Measurements from ENCODE around the gene PLXNA2. TPM values are rescaled to one million over a fixed set of nuclear protein-coding genes. Genes with fewer than 3 reads are reported as not detected.

The PLXNA2 gene
- total RNA-seq, 6 experiments from 2014 or later: 20.9 to 29.9 (median 28.1) TPM

DNA sequence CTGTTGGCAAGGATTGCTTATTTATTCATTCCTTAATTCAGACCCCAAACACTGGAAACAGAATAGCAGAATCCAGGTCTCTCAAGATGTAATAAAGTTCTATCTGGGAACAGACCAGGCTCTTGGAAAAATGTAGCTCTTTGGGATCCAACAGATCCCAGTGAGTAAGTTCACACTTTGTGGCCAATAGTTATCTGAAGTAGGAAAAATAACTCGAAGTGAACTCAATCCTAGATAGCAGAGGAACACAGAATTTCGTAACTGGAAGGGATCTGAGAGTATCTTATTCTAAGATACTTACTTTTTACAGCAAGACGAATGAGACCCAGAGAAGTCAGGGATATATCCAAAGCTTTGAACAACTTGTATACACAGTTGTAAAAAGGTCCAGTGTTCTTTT is 182.6 kb downstream of the PLXNA2 start:
- H3K27me3 Mint-ChIP-seq (ENCODE audit: insufficient read depth): peaks cover 3% of the 10 kb centered on the region; the same call in 1 of the 2 replicates
- H3K36me3 Mint-ChIP-seq (ENCODE audit: low read depth): no peaks in the 10 kb centered on the region
- H3K27ac Mint-ChIP-seq: no peak overlapping the region
- no peaks in the 10 kb centered on the region for H3K9me3 Mint-ChIP-seq
- no peak overlapping the region for H3K4me3 Mint-ChIP-seq
- peaks cover 11% of the 10 kb centered on the region for H3K4me1 Mint-ChIP-seq (ENCODE audit: low read depth)
- DNase-seq: no peak
- TF ChIP-seq, protein P1, sequence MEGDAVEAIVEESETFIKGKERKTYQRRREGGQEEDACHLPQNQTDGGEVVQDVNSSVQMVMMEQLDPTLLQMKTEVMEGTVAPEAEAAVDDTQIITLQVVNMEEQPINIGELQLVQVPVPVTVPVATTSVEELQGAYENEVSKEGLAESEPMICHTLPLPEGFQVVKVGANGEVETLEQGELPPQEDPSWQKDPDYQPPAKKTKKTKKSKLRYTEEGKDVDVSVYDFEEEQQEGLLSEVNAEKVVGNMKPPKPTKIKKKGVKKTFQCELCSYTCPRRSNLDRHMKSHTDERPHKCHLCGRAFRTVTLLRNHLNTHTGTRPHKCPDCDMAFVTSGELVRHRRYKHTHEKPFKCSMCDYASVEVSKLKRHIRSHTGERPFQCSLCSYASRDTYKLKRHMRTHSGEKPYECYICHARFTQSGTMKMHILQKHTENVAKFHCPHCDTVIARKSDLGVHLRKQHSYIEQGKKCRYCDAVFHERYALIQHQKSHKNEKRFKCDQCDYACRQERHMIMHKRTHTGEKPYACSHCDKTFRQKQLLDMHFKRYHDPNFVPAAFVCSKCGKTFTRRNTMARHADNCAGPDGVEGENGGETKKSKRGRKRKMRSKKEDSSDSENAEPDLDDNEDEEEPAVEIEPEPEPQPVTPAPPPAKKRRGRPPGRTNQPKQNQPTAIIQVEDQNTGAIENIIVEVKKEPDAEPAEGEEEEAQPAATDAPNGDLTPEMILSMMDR (IDR thresholded peaks at IDR 0.05): no peak

DNA sequence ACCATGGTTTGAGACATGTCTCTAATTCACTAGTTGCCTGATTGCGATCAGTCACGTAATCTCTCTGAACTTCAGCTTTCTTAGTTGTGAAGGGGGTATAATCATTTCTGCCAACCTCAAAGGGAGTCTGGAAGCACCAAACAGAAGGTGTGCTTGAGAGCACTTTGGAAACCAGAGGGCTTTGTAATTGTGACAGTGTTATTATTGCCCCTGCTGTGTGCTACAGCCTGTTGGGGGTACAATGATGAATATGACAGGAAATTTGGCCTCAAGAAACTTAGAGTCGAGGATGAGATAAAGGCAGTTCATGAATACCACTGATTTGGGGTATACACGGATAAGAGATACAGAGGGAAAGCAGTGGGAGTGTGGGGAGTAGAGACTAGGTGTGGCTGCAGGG is 183.1 kb downstream of the PLXNA2 start:
- Mint-ChIP-seq H3K4me1 (ENCODE audit: low read depth) (peaks cover 6% of the 10 kb centered on the region), H3K27me3 (ENCODE audit: insufficient read depth) (peaks cover 3% of the 10 kb centered on the region; the same call in 1 of the 2 replicates), H3K9me3 (no peaks in the 10 kb centered on the region), H3K36me3 (ENCODE audit: low read depth) (0 out of 2 replicates have a peak, but pooled peaks cover under 1% of the 10 kb centered on the region), H3K27ac (no peak overlapping the region; the same call in 1 of the 2 replicates), H3K4me3 (no peak overlapping the region)
- TF ChIP-seq, protein P1 (IDR thresholded peaks at IDR 0.05): no peak
- DNase-seq: no peak

- 0 out of 2 replicates have a peak, but pooled peaks cover 6% of the 10 kb centered on the region for H3K36me3 Mint-ChIP-seq (ENCODE audit: low read depth)
- no peaks in the 10 kb centered on the region for H3K9me3 Mint-ChIP-seq
- H3K4me1 Mint-ChIP-seq (ENCODE audit: low read depth): no peaks in the 10 kb centered on the region
Measured at GRCh38 chr1:208060215-208060869, 183.8 kb downstream of the PLXNA2 start.

DNA sequence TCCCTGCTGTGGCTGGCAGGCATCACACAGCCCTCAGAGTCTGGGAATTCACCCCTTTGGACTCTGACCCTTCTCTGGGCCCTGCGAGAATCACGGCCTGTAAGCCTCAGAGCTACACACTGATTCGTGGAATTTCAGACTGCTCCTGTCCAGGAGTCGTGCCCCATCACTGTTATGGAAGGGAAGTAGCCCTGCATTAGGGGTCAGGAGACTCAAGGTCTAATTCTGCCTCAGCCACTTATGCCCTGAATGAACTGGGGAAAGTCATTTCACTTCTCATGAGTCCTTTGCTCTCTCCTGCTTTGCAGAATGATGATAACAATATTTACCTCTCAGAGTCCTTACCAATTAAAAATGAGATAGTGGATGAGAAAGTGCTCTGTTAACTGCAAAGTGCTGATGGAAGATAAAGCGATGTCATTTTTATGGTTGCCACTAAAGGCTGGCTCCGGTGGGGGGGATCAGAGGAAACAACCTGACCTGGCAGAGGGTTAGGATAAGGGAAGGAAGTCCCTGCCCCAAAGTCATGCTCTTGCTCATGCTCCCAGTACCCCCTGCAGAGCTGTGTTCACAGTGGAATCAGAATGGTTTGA is 184.7 kb downstream of the PLXNA2 start:
- Mint-ChIP-seq H3K4me3 (no peak overlapping the region), H3K9me3 (no peaks in the 10 kb centered on the region), H3K36me3 (ENCODE audit: low read depth) (0 out of 2 replicates have a peak, but pooled peaks cover 6% of the 10 kb centered on the region), H3K27me3 (ENCODE audit: insufficient read depth) (peaks cover 3% of the 10 kb centered on the region; the same call in 1 of the 2 replicates), H3K4me1 (ENCODE audit: low read depth) (no peaks in the 10 kb centered on the region), H3K27ac (no peak overlapping the region)
- no peak for DNase-seq
- TF ChIP-seq, protein P1 (IDR thresholded peaks at IDR 0.05): no peak

More at GRCh38 chr1:208060215-208060869, 183.8 kb downstream of the PLXNA2 start:
- no peak for DNase-seq
- Mint-ChIP-seq H3K4me3 (no peak overlapping the region), H3K27ac (no peak overlapping the region), H3K27me3 (ENCODE audit: insufficient read depth) (peaks cover 3% of the 10 kb centered on the region; the same call in 1 of the 2 replicates)
- TF ChIP-seq, protein P1 (IDR thresholded peaks at IDR 0.05): no peak

- 0 out of 2 replicates have a peak, but pooled peaks cover 9% of the 10 kb centered on the region for H3K36me3 Mint-ChIP-seq (ENCODE audit: low read depth)
- no peak overlapping the region for H3K27ac Mint-ChIP-seq
- no peaks in the 10 kb centered on the region for H3K9me3 Mint-ChIP-seq
- TF ChIP-seq, protein P1 (IDR thresholded peaks at IDR 0.05): no peak
- no peak overlapping the region for H3K4me3 Mint-ChIP-seq
- no peaks in the 10 kb centered on the region; the same call in 1 of the 2 replicates for H3K27me3 Mint-ChIP-seq (ENCODE audit: insufficient read depth)
- no peak for DNase-seq
- H3K4me1 Mint-ChIP-seq (ENCODE audit: low read depth): no peaks in the 10 kb centered on the region
Measured at GRCh38 chr1:208058756-208059155, 185.4 kb downstream of the PLXNA2 start.
